ENCODE results near the gene GINS2. TPM values are rescaled to one million over a fixed set of nuclear protein-coding genes. Genes with fewer than 3 reads are reported as not detected.

Gene GINS2
- polyA plus RNA-seq, 1 of the 3 experiments (the other 2 are of a cell fraction) = 9.0 TPM

DNA sequence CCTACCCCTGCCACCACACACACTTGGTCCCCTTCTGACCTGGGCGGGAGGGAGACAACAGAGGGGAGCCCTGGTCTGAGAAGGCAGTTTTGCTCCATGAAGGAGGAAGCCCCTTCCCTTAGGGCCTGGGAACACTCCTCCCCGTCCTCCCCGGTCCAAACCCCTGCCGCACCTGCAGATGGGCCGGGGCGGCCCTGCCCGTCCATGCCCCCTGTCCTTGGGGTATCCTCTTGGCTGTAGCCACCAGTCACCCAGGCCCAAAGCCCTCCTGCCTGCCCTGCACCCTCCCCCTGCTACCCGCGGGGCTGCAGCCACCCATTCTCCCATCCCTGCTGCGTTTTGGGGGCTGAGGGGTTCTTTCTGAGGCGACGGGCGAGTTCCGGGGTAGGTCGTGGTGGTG, 41.8 kb downstream of the GINS2 start (continued):
- TF ChIP-seq, protein P1, sequence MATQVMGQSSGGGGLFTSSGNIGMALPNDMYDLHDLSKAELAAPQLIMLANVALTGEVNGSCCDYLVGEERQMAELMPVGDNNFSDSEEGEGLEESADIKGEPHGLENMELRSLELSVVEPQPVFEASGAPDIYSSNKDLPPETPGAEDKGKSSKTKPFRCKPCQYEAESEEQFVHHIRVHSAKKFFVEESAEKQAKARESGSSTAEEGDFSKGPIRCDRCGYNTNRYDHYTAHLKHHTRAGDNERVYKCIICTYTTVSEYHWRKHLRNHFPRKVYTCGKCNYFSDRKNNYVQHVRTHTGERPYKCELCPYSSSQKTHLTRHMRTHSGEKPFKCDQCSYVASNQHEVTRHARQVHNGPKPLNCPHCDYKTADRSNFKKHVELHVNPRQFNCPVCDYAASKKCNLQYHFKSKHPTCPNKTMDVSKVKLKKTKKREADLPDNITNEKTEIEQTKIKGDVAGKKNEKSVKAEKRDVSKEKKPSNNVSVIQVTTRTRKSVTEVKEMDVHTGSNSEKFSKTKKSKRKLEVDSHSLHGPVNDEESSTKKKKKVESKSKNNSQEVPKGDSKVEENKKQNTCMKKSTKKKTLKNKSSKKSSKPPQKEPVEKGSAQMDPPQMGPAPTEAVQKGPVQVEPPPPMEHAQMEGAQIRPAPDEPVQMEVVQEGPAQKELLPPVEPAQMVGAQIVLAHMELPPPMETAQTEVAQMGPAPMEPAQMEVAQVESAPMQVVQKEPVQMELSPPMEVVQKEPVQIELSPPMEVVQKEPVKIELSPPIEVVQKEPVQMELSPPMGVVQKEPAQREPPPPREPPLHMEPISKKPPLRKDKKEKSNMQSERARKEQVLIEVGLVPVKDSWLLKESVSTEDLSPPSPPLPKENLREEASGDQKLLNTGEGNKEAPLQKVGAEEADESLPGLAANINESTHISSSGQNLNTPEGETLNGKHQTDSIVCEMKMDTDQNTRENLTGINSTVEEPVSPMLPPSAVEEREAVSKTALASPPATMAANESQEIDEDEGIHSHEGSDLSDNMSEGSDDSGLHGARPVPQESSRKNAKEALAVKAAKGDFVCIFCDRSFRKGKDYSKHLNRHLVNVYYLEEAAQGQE (IDR thresholded peaks at IDR 0.05; ENCODE audit: low read depth, low read length) = no peak

DNA sequence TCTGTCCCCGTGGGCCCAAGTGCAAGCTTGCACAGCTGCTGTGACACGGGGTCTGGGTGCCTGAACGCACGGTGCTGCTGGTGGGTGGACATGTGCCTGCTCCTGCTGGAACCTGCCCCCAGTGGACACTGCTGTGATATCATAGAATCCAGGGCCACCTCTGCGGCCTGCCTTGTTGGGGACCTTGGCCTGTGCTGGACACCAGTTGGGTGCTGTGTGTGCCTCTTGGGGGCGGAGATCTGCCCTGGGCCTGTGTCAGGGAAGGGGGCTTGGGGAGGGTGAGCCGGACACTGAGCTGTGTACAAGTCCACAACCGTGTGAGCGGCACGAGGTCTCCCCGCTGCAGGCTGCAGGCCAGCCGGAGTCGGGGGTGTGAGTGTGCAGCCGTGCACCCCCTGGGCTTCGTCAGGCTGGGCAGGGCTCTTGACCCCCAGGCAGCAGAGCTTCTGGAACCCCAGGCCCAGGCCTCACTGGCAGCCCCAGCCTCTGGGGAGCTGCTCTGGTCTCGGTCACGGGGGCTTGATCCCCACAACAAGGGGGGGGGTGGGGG, 42.3 kb downstream of the GINS2 start:
- ChIA-PET CTCF (no interaction called here), POLR2A (no interaction called here)
- Histone ChIP-seq H3K4me1 (ENCODE audit: control insufficient read depth in 1 of 2, insufficient read depth in 2 of 2, low read depth in 1 of 2, low read length in 1 of 2) (peaks cover 4 to 66% of the 10 kb centered on the region in 2 experiments; a peak in 2 of 4 replicates), H3K4me2 (no peak overlapping the region), H3K27me3 (ENCODE audit: insufficient read depth) (no peaks in the 10 kb centered on the region), H3F3A (replicated peaks; ENCODE audit: insufficient read depth) (no peaks in the 10 kb centered on the region), H2AFZ (ENCODE audit: low read depth) (no peak overlapping the region), H3K27ac (ENCODE audit: low read depth in 2 of 2, low read length in 1 of 2) (no peak overlapping the region; a peak in 1 of 4 replicates), H3K9ac (no peak overlapping the region), H3K9me3 (no peaks in the 10 kb centered on the region), H3K9me2 (no peaks in the 10 kb centered on the region), H4K20me1 (ENCODE audit: insufficient read depth) (peaks cover 83% of the 10 kb centered on the region), H3K79me2 (ENCODE audit: insufficient read depth) (peaks cover 14% of the 10 kb centered on the region; the same call in 1 of the 2 replicates), H3K36me3 (replicated peaks in 1 of 2; ENCODE audit: control insufficient read depth in 1 of 2, insufficient read depth in 2 of 2, low read length in 1 of 2) (peaks cover 0 to 36% of the 10 kb centered on the region in 2 experiments), H3K4me3 (ENCODE audit: low read depth in 2 of 2, low read length in 1 of 2) (no peak overlapping the region)
- TF ChIP-seq NFIC (IDR thresholded peaks at IDR 0.05; ENCODE audit: borderline replicate concordance) = no peak
- TF ChIP-seq, protein P2, sequence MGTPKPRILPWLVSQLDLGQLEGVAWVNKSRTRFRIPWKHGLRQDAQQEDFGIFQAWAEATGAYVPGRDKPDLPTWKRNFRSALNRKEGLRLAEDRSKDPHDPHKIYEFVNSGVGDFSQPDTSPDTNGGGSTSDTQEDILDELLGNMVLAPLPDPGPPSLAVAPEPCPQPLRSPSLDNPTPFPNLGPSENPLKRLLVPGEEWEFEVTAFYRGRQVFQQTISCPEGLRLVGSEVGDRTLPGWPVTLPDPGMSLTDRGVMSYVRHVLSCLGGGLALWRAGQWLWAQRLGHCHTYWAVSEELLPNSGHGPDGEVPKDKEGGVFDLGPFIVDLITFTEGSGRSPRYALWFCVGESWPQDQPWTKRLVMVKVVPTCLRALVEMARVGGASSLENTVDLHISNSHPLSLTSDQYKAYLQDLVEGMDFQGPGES (IDR thresholded peaks at IDR 0.05; ENCODE audit: low read depth, low read length) = no peak
- DNase-seq = no peak
- WGBS (ENCODE audit: low lambda C conversion rate) = 88% methylated on average over 4 of the region's 17 CpGs

DNA sequence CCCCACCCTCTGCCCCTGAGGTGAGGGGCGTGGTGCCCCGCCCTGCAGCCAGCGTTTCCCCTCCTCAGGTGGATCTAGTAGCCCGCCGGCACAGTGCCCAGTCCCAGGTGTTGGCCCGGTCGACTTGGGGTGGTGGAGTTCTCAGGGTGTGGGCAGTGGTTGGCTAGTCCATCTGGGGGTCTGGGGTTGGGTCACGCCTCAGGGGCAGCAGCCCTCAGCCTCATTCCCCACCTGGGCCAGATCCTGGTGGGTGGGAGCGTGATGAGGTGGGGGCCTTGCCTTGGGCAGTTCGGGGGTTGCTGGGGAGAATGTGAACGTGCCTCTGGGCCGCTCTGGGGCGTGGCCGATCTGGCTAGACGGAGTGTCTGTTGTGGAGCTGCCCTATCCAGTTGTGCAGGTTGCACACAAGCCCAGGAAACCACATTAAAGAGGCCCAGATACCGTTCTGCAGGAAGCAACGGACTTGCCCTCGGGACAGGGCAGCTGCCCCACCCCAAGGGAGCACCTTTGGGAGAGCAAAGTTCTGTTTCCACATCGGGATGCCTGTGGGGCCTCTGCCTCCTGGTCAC, 43.6 kb downstream of the GINS2 start:
- no peaks in the 10 kb centered on the region for H3F3A ChIP-seq (replicated peaks; ENCODE audit: insufficient read depth)
- peaks cover 18% of the 10 kb centered on the region; the same call in 1 of the 2 replicates for H3K79me2 ChIP-seq (ENCODE audit: insufficient read depth)
- H3K9me2 ChIP-seq = no peaks in the 10 kb centered on the region
- H3K4me3 ChIP-seq (ENCODE audit: low read depth in 2 of 2, low read length in 1 of 2) = no peak overlapping the region
- ChIA-PET POLR2A (no interaction called here), CTCF (interaction anchor here (1.5 kb wide), 1 partner anchor 72 kb away, joined by 4 read pairs; no protein-coding TSS in a partner anchor)
- peak overlapping the region in 1 of 2 experiments; percentile 9; a peak in 1 of 4 replicates for H3K27ac ChIP-seq (ENCODE audit: low read depth in 2 of 2, low read length in 1 of 2)
- H3K27me3 ChIP-seq (ENCODE audit: insufficient read depth) = no peaks in the 10 kb centered on the region
- H3K36me3 ChIP-seq (replicated peaks in 1 of 2; ENCODE audit: control insufficient read depth in 1 of 2, insufficient read depth in 2 of 2, low read length in 1 of 2) = peaks cover 0 to 45% of the 10 kb centered on the region in 2 experiments
- WGBS (ENCODE audit: low lambda C conversion rate) = 85% methylated on average over 8 of the region's 19 CpGs
- DNase-seq = no peak
- no peak overlapping the region for H3K9ac ChIP-seq
- H3K4me2 ChIP-seq = no peak overlapping the region
- H3K9me3 ChIP-seq = no peaks in the 10 kb centered on the region
- H4K20me1 ChIP-seq (ENCODE audit: insufficient read depth) = peaks cover 87% of the 10 kb centered on the region
- H2AFZ ChIP-seq (ENCODE audit: low read depth) = no peak overlapping the region
- peaks cover 0 to 62% of the 10 kb centered on the region in 2 experiments; a peak in 1 of 4 replicates for H3K4me1 ChIP-seq (ENCODE audit: control insufficient read depth in 1 of 2, insufficient read depth in 2 of 2, low read depth in 1 of 2, low read length in 1 of 2)
- TF ChIP-seq TAF1 (IDR thresholded peaks at IDR 0.05; ENCODE audit: borderline replicate concordance, low read depth, low read length) = no peak
- TF ChIP-seq, protein P3, sequence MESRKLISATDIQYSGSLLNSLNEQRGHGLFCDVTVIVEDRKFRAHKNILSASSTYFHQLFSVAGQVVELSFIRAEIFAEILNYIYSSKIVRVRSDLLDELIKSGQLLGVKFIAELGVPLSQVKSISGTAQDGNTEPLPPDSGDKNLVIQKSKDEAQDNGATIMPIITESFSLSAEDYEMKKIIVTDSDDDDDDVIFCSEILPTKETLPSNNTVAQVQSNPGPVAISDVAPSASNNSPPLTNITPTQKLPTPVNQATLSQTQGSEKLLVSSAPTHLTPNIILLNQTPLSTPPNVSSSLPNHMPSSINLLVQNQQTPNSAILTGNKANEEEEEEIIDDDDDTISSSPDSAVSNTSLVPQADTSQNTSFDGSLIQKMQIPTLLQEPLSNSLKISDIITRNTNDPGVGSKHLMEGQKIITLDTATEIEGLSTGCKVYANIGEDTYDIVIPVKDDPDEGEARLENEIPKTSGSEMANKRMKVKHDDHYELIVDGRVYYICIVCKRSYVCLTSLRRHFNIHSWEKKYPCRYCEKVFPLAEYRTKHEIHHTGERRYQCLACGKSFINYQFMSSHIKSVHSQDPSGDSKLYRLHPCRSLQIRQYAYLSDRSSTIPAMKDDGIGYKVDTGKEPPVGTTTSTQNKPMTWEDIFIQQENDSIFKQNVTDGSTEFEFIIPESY (IDR thresholded peaks at IDR 0.05; ENCODE audit: borderline replicate concordance, low read depth) = no peak
- TF ChIP-seq, protein P2 (IDR thresholded peaks at IDR 0.05; ENCODE audit: low read depth, low read length) = no peak
- no peak for TF ChIP-seq YY1 (IDR thresholded peaks at IDR 0.05; ENCODE audit: low read depth)
- TF ChIP-seq MXI1 (IDR thresholded peaks at IDR 0.05; ENCODE audit: low read depth, low read length) = no peak
- TF ChIP-seq ELF1 (IDR thresholded peaks at IDR 0.05) = no peak
- no peak for TF ChIP-seq EP300 (IDR thresholded peaks at IDR 0.05; ENCODE audit: borderline replicate concordance in 1 of 2, low read depth in 1 of 2, low read length in 1 of 2)
- TF ChIP-seq RAD21 (IDR thresholded peaks at IDR 0.05; ENCODE audit: low read length) = no peak
- TF ChIP-seq, protein P1 (IDR thresholded peaks at IDR 0.05; ENCODE audit: low read depth, low read length) = no peak
